ENCODE data around the gene ANP32A.
A peak's percentile ranks its signal among the peaks of the same experiment; 100 is the strongest.

ANP32A gene

GRCh38 chr15:68821190-68821840 lies 620 bp upstream of the ANP32A start:
- Histone ChIP-seq H3K36me3 (ENCODE audit: control insufficient read depth in 2 of 2, insufficient read depth in 2 of 2, low read length in 2 of 2) (no peaks in the 10 kb centered on the region), H3K9me3 (ENCODE audit: control insufficient read depth in 2 of 2, low read length in 2 of 2) (no peaks in the 10 kb centered on the region), H3K4me1 (ENCODE audit: control insufficient read depth in 2 of 2, insufficient read depth in 2 of 2, low read length in 2 of 2) (peaks cover 6 to 17% of the 10 kb centered on the region in 2 donors), H3K4me3 (ENCODE audit: low read length in 2 of 2) (peak overlapping the region; percentile 75 to 93), H3K27me3 (ENCODE audit: control insufficient read depth in 2 of 2, insufficient read depth in 2 of 2, low read length in 2 of 2) (no peaks in the 10 kb centered on the region), H3K27ac (ENCODE audit: low read depth in 2 of 2, low read length in 2 of 2) (peak overlapping the region; percentile 97), H3K9ac (ENCODE audit: low read depth in 1 of 2, low read length in 2 of 2) (peak overlapping the region; percentile 44 to 97)

DNA sequence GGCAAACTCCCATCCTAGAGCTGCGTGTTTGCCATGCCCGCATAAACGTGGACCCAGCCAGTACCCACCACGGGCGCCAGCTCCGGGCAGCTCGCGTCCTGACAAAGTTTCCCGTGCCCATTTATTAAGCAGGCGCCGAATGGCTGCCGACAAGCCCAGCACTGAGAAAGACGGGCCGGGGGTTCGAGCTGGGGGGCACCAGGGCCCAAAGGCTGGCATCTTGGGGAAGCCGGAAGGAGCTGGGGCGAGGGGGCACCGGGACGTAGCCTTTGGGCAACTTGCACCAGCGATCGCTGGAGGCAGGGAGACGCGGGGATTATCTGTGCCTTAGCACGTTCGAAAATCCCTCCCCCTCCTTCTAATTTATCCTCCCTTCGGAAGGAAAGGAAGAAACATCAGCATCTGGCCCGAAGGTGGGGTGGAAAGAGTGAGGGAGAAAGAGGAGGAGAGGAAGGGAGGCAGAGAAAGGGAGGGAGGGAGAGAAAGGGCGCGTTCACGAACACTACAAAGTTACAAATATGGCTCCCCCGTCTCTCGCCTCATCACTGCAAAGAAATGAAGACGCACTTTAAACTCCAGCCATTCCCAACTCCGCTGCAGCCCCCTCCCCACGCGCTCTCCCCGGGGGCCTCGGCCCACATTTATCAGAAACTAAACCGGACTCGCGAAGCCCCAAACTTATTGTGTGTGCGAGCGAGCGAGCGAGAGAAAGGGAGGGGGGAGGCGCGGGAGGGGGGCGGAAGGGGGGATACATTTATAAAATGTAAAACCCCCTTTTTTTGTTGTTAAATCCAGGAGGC lies 1.0 kb downstream of the ANP32A start:
- H3K36me3 ChIP-seq (ENCODE audit: control insufficient read depth in 2 of 2, insufficient read depth in 2 of 2, low read length in 2 of 2): no peaks in the 10 kb centered on the region
- H3K27ac ChIP-seq (ENCODE audit: low read depth in 2 of 2, low read length in 2 of 2): peak overlapping the region; percentile 97
- no peaks in the 10 kb centered on the region for H3K9me3 ChIP-seq (ENCODE audit: control insufficient read depth in 2 of 2, low read length in 2 of 2)
- peak overlapping the region; percentile 96 to 97 for H3K9ac ChIP-seq (ENCODE audit: low read depth in 1 of 2, low read length in 2 of 2)
- peak overlapping the region; percentile 93 to 96 for H3K4me3 ChIP-seq (ENCODE audit: low read length in 2 of 2)
- no peaks in the 10 kb centered on the region for H3K27me3 ChIP-seq (ENCODE audit: control insufficient read depth in 2 of 2, insufficient read depth in 2 of 2, low read length in 2 of 2)
- H3K4me1 ChIP-seq (ENCODE audit: control insufficient read depth in 2 of 2, insufficient read depth in 2 of 2, low read length in 2 of 2): peaks cover 11 to 23% of the 10 kb centered on the region in 2 donors

GRCh38 chr15:68818769-68819494 lies 1.8 kb downstream of the ANP32A start:
- Histone ChIP-seq H3K4me1 (ENCODE audit: control insufficient read depth in 2 of 2, insufficient read depth in 2 of 2, low read length in 2 of 2) (peaks cover 11 to 23% of the 10 kb centered on the region in 2 donors), H3K9ac (ENCODE audit: low read depth in 1 of 2, low read length in 2 of 2) (peak overlapping the region; percentile 96 to 97), H3K27me3 (ENCODE audit: control insufficient read depth in 2 of 2, insufficient read depth in 2 of 2, low read length in 2 of 2) (no peaks in the 10 kb centered on the region), H3K36me3 (ENCODE audit: control insufficient read depth in 2 of 2, insufficient read depth in 2 of 2, low read length in 2 of 2) (no peaks in the 10 kb centered on the region), H3K27ac (ENCODE audit: low read depth in 2 of 2, low read length in 2 of 2) (peak overlapping the region; percentile 97), H3K4me3 (ENCODE audit: low read length in 2 of 2) (peak overlapping the region; percentile 93 to 96), H3K9me3 (ENCODE audit: control insufficient read depth in 2 of 2, low read length in 2 of 2) (no peaks in the 10 kb centered on the region)

GRCh38 chr15:68818066-68818768 lies 2.5 kb downstream of the ANP32A start:
- Histone ChIP-seq H3K27ac (ENCODE audit: low read depth in 2 of 2, low read length in 2 of 2) (peak overlapping the region; percentile 97), H3K9me3 (ENCODE audit: control insufficient read depth in 2 of 2, low read length in 2 of 2) (no peaks in the 10 kb centered on the region), H3K36me3 (ENCODE audit: control insufficient read depth in 2 of 2, insufficient read depth in 2 of 2, low read length in 2 of 2) (no peaks in the 10 kb centered on the region), H3K9ac (ENCODE audit: low read depth in 1 of 2, low read length in 2 of 2) (peak overlapping the region; percentile 96 to 97), H3K4me1 (ENCODE audit: control insufficient read depth in 2 of 2, insufficient read depth in 2 of 2, low read length in 2 of 2) (peaks cover 11 to 26% of the 10 kb centered on the region in 2 donors), H3K27me3 (ENCODE audit: control insufficient read depth in 2 of 2, insufficient read depth in 2 of 2, low read length in 2 of 2) (no peaks in the 10 kb centered on the region), H3K4me3 (ENCODE audit: low read length in 2 of 2) (peak overlapping the region; percentile 93 to 96)

GRCh38 chr15:68817304-68818065 lies 3.2 kb downstream of the ANP32A start:
- Histone ChIP-seq H3K9me3 (ENCODE audit: control insufficient read depth in 2 of 2, low read length in 2 of 2) (no peaks in the 10 kb centered on the region), H3K27ac (ENCODE audit: low read depth in 2 of 2, low read length in 2 of 2) (peak overlapping the region; percentile 97), H3K4me3 (ENCODE audit: low read length in 2 of 2) (peak overlapping the region; percentile 93 to 96), H3K27me3 (ENCODE audit: control insufficient read depth in 2 of 2, insufficient read depth in 2 of 2, low read length in 2 of 2) (no peaks in the 10 kb centered on the region), H3K9ac (ENCODE audit: low read depth in 1 of 2, low read length in 2 of 2) (peak overlapping the region; percentile 96 to 97), H3K36me3 (ENCODE audit: control insufficient read depth in 2 of 2, insufficient read depth in 2 of 2, low read length in 2 of 2) (no peaks in the 10 kb centered on the region), H3K4me1 (ENCODE audit: control insufficient read depth in 2 of 2, insufficient read depth in 2 of 2, low read length in 2 of 2) (peaks cover 11 to 26% of the 10 kb centered on the region in 2 donors)

DNA sequence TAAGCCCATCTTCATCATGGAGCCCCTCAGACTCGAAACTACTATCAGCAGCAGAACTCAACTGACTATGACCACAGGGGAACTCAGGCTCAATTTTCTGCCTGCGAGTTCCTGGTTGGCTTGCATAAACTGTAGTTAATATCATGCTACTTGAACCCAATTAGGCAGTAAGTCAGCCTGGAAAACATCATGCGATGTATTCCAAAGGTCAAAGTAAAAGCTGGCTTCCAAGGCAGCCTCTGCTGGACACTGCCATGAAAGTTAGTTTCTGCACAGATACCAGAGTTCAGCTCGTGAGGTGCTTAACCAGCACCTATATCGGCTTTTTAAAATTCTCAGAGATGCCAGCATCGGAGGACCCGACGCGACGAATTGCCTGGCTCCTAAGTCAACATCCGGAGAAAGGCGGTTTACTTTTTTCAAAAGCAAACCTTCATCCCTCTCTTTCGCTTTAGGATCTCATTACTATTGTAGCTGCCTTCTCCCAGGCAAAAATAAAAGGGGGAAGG lies 3.8 kb downstream of the ANP32A start:
- Histone ChIP-seq H3K4me1 (ENCODE audit: control insufficient read depth in 2 of 2, insufficient read depth in 2 of 2, low read length in 2 of 2) (peaks cover 11 to 23% of the 10 kb centered on the region in 2 donors), H3K4me3 (ENCODE audit: low read length in 2 of 2) (peak overlapping the region; percentile 93 to 96), H3K9ac (ENCODE audit: low read depth in 1 of 2, low read length in 2 of 2) (peak overlapping the region; percentile 96 to 97), H3K27ac (ENCODE audit: low read depth in 2 of 2, low read length in 2 of 2) (peak overlapping the region; percentile 97), H3K36me3 (ENCODE audit: control insufficient read depth in 2 of 2, insufficient read depth in 2 of 2, low read length in 2 of 2) (no peaks in the 10 kb centered on the region), H3K9me3 (ENCODE audit: control insufficient read depth in 2 of 2, low read length in 2 of 2) (no peaks in the 10 kb centered on the region), H3K27me3 (ENCODE audit: control insufficient read depth in 2 of 2, insufficient read depth in 2 of 2, low read length in 2 of 2) (no peaks in the 10 kb centered on the region)

DNA sequence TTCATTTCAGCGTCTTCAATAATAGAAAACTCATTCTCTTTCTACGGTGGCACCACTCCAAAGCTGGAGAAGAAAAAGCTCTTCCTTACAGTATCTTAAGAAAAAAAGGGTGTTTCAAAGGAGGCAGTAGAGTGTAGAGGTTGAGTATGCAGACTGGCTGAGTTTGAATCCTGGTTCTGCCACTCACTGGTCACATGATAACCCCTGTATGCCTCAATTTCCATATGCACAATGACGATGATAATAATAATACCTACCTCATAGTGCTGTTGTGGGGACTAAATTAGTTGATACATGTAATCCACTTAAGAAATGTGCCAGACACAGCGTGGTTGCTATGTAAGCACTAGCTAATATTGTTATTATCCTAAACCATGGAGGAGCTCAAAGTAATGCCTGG lies 4.5 kb downstream of the ANP32A start:
- Histone ChIP-seq H3K9ac (ENCODE audit: low read depth in 1 of 2, low read length in 2 of 2) (peak overlapping the region; percentile 38 to 97), H3K4me1 (ENCODE audit: control insufficient read depth in 2 of 2, insufficient read depth in 2 of 2, low read length in 2 of 2) (peaks cover 11 to 23% of the 10 kb centered on the region in 2 donors), H3K9me3 (ENCODE audit: control insufficient read depth in 2 of 2, low read length in 2 of 2) (no peaks in the 10 kb centered on the region), H3K27ac (ENCODE audit: low read depth in 2 of 2, low read length in 2 of 2) (peak overlapping the region; percentile 97), H3K27me3 (ENCODE audit: control insufficient read depth in 2 of 2, insufficient read depth in 2 of 2, low read length in 2 of 2) (no peaks in the 10 kb centered on the region), H3K4me3 (ENCODE audit: low read length in 2 of 2) (peak overlapping the region in 1 of 2 donors; percentile 96), H3K36me3 (ENCODE audit: control insufficient read depth in 2 of 2, insufficient read depth in 2 of 2, low read length in 2 of 2) (no peaks in the 10 kb centered on the region)

DNA sequence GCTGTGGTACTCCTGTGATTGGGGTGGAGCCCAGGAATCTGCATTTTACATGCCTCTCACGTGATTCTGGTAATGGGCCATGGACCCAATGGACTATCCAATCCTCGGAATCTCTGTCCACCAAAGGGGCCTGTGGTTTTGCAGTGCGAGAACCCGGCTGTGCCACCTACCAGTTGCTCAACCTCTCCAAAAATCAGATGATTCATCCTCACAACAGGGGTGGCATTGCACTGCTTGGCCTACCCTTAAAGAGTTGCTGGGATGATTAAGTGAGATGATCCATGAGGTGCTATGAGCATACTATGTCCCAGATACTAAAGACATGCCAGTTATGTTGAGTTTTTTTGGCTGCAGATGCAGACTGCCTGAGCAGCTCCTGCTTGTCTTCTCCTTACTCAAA lies 5.1 kb downstream of the ANP32A start:
- no peaks in the 10 kb centered on the region for H3K27me3 ChIP-seq (ENCODE audit: control insufficient read depth in 2 of 2, insufficient read depth in 2 of 2, low read length in 2 of 2)
- H3K4me3 ChIP-seq (ENCODE audit: low read length in 2 of 2): no peak overlapping the region
- H3K9me3 ChIP-seq (ENCODE audit: control insufficient read depth in 2 of 2, low read length in 2 of 2): no peaks in the 10 kb centered on the region
- H3K36me3 ChIP-seq (ENCODE audit: control insufficient read depth in 2 of 2, insufficient read depth in 2 of 2, low read length in 2 of 2): no peaks in the 10 kb centered on the region
- peaks cover 11 to 23% of the 10 kb centered on the region in 2 donors for H3K4me1 ChIP-seq (ENCODE audit: control insufficient read depth in 2 of 2, insufficient read depth in 2 of 2, low read length in 2 of 2)
- H3K27ac ChIP-seq (ENCODE audit: low read depth in 2 of 2, low read length in 2 of 2): no peak overlapping the region
- no peak overlapping the region for H3K9ac ChIP-seq (ENCODE audit: low read depth in 1 of 2, low read length in 2 of 2)

GRCh38 chr15:68814596-68814995 lies 6.1 kb downstream of the ANP32A start:
- Histone ChIP-seq H3K27me3 (ENCODE audit: control insufficient read depth in 2 of 2, insufficient read depth in 2 of 2, low read length in 2 of 2) (no peaks in the 10 kb centered on the region), H3K4me3 (ENCODE audit: low read length in 2 of 2) (no peak overlapping the region), H3K9me3 (ENCODE audit: control insufficient read depth in 2 of 2, low read length in 2 of 2) (no peaks in the 10 kb centered on the region), H3K27ac (ENCODE audit: low read depth in 2 of 2, low read length in 2 of 2) (no peak overlapping the region), H3K36me3 (ENCODE audit: control insufficient read depth in 2 of 2, insufficient read depth in 2 of 2, low read length in 2 of 2) (no peaks in the 10 kb centered on the region), H3K9ac (ENCODE audit: low read depth in 1 of 2, low read length in 2 of 2) (no peak overlapping the region), H3K4me1 (ENCODE audit: control insufficient read depth in 2 of 2, insufficient read depth in 2 of 2, low read length in 2 of 2) (peaks cover 11 to 23% of the 10 kb centered on the region in 2 donors)
